GM19193 (cell line): Measurements from ENCODE around the gene SETD2.

ENCODE experiments used
- POLR2A ChIP-seq: IDR thresholded peaks from 4 replicates; pipeline ENCODE4 v1.6.1; 2011; ENCODE audit not compliant: insufficient read depth, insufficient read length; ENCODE audit errors: extremely low read depth

SETD2 gene

DNA sequence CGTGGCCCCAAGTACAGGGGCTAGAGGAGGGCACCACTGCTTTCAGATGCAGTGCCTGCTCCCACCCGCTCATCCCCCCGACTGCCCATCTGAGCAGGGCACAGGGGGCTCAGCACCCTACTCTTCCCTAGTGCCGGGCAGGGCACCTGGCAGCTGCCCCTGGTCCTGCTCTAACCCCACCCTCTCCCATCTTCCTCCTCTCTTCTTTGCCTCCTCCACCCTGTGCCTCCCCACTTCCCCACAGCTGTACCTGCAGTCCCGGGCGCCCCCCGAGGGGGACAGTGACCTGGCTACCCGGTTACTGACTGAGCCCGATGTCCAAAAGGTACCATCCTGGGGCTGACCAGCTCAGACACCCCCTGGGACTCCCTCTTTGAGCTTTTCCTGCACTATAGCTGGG is 171.7 kb downstream of the SETD2 start:
- no peak for TF ChIP-seq POLR2A

DNA sequence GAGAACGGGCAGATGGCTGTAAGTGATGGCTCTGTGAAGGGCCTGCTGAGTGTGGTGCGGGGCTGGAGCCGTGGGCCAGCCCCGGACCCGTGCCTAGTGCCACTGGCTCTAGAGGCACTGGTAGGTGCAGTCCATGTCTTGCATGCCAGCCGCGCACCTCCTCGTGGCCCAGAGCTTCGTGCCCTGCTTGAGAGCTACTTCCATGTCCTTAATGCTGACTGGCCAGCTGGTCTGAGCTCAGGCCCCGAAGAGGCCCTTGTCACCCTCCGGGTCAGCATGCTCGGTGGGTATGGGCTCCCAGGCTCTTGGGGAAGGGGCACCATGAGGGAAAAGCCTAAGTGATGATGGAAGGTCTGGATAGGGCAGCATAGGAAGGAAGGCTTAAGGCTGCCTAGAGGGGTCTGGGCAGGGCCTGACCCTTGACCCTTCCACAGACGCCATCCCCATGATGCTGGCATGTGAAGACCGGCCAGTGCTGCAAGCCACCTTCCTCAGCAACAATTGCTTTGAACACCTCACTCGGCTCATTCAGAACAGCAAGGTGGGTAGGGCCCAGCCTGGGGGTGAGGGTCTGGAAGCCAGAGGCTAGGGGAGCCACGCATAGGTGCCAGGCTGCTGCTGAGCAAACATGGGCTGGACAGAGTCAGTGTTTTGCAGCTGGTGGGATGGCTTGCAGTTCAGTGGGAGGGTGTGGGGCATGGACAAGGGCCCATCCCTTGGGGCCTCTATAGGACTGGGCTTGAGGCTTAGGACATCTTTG is 172.3 kb downstream of the SETD2 start:
- TF ChIP-seq POLR2A = no peak

DNA sequence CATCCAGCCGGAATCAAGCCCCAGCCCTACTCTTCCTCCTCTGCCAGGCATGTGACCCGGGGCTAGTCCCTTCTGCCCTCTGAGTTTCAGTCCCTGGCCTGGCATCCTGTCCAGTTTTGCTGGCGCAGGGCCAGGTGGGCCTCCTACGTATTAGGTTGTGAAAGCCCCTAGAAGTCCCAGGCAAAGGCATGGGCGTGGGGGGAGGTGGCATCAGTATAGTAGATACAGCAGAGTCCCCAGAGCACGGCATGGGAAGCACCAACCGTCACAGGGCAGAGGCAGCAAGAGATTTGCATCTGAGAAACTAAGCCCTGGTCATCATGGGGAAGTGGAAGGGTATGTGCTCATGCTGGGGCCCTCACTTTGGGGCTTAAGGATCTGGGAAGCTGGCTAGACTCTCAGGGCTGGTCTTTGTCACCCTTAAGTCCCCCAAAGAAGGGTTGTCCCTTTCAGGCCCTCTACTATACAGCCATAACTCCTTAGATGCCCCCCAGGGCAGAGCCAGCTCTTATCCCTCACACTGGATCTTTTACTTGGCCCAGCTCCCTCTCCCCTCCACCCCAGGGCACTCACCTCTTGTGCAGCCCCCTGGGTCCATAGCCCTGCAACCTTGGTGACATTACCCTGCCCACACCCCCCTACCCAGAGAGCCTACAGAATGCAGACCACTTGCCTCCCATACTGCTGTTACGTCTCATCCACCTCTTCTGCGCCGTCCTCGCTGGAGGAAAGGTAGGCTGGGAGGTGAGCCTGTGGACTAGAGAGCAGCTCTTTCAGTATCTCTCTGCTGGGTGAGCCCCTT is 173.1 kb downstream of the SETD2 start:
- TF ChIP-seq POLR2A = peak; percentile 46

DNA sequence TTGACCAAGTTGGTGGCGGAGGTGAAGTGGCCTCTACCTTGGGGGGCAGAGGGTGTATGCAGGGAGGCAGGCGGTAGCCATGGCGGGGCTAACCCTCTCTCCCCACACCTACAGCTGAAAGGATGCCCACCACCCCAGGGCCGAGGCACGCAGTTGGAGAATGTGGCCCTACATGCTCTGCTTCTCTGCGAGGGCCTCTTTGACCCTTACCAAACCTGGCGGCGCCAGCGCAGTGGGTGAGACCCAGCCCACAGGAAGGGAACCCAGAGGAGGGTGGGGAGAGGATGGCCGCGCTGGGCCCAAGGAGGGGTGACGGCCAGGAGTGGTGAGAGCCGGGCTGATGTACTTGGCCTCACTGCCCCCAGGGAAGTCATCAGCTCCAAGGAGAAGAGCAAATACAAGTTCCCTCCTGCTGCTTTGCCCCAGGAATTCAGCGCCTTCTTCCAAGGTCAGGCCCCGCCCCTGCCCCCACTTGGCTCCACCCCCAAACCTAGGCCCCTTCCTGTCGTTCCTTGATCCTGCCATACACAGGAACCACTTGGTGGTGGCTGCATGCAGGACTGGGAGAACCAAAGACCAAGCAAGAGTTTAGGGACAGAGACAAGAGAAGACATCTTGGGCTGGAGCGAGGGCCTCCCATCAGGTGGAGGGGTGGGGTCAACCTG is 174.6 kb downstream of the SETD2 start:
- TF ChIP-seq POLR2A = no peak

DNA sequence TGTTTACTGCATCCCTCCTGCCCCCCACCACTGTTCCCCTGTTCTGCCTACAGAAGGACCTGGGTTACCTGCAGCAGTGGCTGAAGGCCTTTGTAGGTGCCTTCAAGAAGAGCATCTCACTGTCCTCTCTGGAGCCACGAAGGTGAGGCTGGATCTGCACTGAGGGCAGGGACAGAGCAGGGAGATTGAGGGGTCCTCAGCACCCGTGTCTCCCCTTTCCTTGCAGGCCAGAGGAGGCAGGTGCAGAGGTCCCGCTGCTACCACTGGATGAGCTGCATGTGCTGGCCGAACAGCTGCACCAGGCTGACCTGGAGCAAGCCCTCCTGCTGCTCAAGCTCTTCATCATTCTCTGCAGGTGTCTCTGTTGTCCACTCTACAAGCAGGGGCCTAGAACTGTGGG is 175.3 kb downstream of the SETD2 start:
- no peak for TF ChIP-seq POLR2A

DNA sequence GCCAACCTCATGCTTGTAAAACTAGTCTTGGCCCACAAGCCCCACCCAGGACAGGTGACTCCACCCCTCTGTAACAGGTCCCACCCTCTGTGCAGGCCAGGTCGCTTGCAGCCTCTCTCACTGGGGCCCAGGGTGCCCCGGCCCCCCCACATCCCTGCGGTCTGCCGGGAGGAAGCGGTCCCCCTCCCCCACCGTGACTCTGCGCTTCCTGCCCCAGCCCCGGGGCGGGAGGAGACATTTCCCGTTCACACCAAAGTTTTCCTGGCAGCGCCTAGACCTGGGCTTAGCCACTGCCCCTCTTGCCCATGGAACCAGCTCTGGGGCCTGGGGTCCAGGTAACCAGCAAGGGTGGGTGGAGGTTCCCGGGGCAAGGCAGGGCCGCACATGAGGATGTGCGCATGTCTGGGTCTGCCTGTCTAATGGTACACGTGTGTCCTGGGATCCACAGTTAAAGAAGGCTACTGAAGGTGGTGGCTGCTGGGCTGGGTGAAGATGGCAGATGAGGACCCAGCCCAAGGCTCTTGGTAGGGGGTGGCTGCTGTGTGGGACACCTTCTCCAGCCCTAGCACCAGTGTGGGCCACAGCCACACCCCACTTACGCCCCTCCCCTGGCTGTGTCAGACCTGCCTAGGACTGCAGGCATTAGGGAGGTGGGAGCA is 176.0 kb downstream of the SETD2 start:
- no peak for TF ChIP-seq POLR2A

DNA sequence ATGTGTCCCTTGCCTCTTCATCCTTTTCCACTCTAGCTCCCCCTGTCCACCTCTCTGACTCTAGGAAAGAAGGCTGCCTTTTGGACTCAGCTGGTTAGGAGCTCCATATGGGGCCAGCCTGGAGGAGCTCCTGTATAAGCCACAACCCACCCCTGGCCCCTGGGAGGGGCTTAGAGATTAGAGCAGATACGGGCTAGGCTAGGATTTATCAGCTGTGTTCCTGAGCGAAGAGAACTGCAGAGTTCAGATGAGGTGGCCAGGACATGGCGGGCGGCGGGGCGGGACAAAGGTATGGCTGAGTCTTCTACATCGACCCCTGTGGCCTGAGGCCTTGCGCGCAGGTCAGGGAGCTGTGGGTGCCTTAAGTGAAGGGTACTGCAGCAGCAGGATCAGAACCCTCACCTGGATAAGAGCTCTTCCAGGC is 176.6 kb downstream of the SETD2 start:
- no peak for TF ChIP-seq POLR2A

DNA sequence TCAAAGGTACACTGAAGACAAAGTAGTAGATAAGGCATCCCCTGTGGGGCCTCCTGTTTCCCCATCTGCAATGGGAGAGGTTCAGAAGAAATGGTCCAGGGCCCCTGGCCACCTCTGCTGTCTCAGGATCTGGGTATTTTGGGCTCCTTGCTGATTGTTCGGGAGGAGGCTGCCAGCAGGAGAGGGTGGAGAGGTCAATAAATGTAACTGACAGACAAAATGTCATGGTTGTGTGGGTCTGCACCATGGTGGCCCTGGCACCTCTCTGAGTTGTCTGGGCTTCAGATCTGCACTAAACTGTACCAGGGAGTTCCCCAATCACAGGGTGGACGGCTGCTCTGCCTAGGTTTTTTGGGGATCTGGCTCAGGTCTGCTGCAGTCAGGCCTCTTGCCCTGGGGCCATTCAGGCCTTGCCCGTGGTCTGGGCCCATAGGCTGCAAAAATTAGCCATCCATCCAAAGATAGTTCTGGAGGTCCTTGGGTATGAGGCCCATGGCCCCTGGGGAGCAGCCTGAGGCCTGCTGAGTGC is 177.1 kb downstream of the SETD2 start:
- TF ChIP-seq POLR2A = no peak

DNA sequence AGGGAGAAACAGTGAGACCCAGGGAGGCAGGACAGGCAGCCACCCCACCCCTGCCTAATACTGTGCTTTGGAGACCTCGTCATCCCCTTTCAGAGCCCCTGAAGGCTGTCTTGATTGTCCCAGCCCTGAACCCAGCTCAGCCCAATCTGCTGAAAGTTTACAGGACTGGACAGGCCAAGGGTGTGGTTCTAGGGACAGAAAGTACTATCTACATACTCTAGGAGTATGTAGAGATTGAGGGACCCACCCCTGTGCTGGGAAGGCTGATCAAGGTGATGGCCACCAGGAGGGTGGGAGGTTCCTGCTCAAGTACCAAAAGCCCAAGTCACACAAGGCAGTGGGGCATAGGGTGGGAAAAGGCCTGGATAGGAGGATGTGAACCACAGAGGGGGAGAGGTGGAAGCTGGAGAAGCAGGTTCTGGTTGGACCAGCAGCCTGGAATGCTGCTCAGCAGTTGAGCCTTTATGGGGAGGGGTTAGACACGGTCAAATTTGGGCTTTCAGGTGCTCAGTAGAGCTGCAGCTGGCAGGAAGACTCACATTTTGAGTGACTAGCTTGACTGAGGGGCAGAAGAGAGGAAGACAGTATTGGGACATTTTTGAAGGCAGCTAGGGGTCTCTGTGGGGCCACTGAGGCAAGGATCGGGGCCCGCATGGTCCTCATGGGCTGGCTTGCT is 177.7 kb downstream of the SETD2 start:
- TF ChIP-seq POLR2A = no peak

DNA sequence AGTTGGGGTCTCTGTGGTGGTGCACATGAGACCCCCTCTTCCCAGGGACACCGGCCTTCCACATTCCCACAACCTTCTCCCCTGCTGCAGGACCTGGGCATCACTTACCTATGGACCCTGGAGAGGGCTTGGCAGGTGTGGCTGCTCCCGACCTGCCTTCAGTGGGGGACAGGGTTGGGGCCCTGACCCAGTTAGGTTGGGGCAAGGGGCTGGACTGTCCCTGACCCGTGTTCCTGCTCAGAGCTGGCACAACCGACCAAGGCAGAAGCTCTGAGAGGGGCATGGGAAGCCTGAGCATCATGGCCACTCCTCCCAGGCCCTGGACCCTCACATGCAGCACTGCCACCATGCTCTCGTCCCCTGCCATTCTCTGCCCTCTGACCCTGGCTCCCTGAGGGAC is 178.3 kb downstream of the SETD2 start:
- no peak for TF ChIP-seq POLR2A

DNA sequence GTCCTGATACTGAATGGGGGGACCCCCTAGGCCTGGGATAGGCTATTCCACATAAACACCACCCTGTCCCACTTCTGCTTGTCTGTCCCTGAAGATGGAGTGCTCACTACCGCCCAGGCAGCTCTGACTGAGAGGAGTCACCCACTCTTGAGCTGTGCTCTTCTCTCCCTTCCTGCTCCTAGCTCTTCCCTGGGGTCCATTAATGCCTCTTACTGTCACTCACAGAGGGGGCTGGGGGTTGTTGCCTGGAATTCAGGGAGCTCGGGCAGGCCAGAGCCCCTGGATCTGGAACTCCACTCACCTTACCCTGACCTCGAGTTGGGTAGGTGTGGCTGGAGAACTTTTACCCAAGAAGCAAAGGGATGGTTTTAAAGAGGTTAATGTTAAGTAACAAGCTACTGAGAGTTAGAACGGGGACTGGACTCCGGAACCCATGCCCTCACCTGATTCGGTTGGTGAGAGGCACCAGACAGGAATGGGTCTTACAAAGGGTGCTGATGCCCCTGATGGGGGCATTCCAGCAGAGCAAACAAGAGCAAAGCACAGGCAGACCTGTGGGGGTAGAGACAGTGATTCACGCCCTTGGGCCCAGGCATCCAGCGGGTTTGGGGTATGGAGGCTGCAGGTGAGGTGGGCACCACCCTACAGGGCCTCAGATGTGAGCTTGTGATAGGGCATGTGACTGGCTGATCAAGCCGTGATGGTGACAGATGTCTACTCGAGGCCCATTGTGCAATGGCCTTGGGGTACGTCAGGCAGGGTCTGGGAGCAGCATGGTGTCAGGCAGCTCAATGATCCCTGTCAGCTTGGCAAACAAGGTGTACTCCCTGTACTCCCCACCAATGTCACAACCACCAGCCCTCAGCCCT is 179.1 kb downstream of the SETD2 start:
- TF ChIP-seq POLR2A = no peak

DNA sequence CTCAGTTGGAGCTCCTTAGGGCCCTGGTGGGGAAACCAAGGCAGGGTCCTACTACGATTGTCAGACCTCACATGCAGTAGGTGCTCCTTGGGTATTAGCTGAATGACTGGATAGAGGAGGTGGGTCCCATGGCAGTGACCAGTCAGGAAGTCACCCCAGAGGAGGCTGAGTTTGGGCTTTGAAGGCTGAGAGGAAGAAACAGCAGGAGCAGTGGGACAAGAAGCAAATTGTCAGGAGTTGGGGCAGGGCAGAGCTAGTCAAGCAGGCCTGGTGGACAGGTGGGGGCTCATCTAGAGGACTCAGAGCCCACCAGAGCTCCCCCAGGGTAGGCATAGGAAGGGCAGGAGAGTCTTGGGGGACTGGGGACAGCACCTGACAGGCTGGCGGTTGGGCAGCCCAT is 181.4 kb downstream of the SETD2 start:
- TF ChIP-seq POLR2A = no peak

DNA sequence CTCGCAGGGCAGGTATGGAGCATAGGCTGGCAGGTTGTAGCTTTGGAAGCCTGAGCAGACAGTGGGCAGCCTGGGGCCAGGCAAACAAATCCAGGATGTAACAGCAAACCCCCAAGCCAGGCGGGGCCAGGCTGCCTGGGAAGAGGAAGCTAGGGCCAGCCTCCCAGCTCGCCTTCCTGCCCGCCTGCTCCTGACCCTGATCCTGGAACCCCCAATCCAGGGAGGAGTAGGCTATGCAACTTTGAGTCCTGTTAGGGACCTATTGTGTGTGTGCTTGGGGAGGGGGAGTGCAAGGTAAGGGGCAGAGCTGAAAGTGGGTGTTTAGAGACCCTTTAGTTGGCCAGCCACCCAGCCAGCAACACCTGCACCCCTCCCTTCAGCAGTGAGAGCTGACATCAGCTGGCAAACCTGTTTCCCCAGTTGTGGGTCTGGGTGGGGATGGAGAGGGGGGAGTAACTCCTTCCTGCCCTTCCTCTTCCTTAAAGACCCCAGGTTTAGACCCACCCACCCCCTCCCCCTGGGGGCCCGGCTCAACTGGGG is 181.9 kb downstream of the SETD2 start:
- no peak for TF ChIP-seq POLR2A

DNA sequence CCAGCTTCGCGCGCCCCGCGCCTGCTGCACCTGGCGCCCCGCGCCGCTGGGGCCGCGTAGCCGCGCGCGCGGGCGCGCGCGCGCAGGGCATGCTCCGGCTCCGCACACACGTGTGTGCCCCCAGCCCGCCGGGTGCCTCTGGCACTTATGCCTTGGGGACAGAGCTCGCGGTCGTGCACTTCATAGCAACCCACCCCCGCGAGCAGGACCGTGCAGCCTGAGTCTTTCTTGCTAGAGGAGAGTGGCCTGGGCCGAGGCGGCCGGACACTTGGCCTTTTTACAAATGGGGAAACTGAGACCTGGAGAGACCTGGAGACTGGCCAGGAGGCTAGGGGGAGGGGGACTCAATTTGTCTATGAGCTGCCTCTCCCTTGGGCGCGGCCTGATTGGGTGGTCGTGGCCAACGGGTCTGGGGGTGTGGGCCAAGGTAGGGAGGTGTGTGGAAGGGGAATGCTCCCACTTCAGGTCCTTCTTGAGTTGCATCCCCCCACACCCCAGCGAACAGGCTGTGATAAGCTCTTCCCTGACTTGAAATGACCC is 183.9 kb downstream of the SETD2 start:
- no peak for TF ChIP-seq POLR2A
